HepG2 (cell line): ENCODE data around the gene PKLR. TPM values are rescaled to one million over a fixed set of nuclear protein-coding genes. Genes with fewer than 3 reads are reported as not detected.

Experiments used
- ATAC-seq: fragments of 200-7000 bp; cut with Tn5 transposase; 3 replicates; pipeline ENCODE4 v1.9.1; 2020; ENCODE audit warnings: mild to moderate bottlenecking, moderate library complexity
- BruUV-seq: library from RNA; stranded (reverse); fragments of 400-500 nt; replicated peaks from 2 replicates; lab custom pipeline; 2021; lab: Mats Ljungman, UMichigan
- CTCF ChIA-PET: fragments of 300-600 bp; formaldehyde crosslinking; extraction: SDS; loops from one replicate; lab custom pipeline; 2021; ENCODE audit warnings: low total read pairs, inconsistent platforms, low intra/inter-chr PET ratio; lab: Yijun Ruan, JAX
- POLR2A ChIA-PET: fragments of 350-600 bp; sonication (Branson Sonifier 250); formaldehyde crosslinking; loops from one replicate; lab custom pipeline; 2020; ENCODE audit warnings: antibody characterized with exemption, inconsistent platforms; lab: Yijun Ruan, JAX
- DNase-seq: peaks from one replicate; pipeline ENCODE4 v3.0.0-alpha.2; 2015; ENCODE audit warnings: low spot score
- FAIRE-seq: peaks from 3 replicates; lab custom pipeline; 2011; peaks lifted over from hg19 to GRCh38; lab: Jason Lieb, UNC
- H2AFZ ChIP-seq: one replicate; pipeline ENCODE4 v1.6.1; 2011; ENCODE audit warnings: low read length, inconsistent platforms
- H3K27ac ChIP-seq: fragments of 300-600 bp; 3 replicates; pipeline ENCODE4 v1.8.0; 2011; ENCODE audit warnings: mixed run types, mild to moderate bottlenecking, mixed read lengths, low read length, inconsistent platforms; ENCODE audit not compliant: insufficient read depth; ENCODE audit errors: extremely low read length
- H3K27me3 ChIP-seq, 2 experiments: fragments of 200-600 bp in 1 of 2; 2 replicates in 1 of 2; 3 replicates in 1 of 2; pipeline versions ENCODE4 v1.6.0 to v1.8.0; 2011; ENCODE audit warnings: low read length in 2 of 2, mild to moderate bottlenecking in 2 of 2, moderate library complexity in 2 of 2, inconsistent platforms in 1 of 2; ENCODE audit not compliant: insufficient read depth in 2 of 2, control insufficient read depth in 1 of 2
- H3K36me3 ChIP-seq, 2 experiments: fragments of 200-600 bp in 1 of 2; replicated peaks in 1 of 2; 2 replicates in 1 of 2; 3 replicates in 1 of 2; pipeline versions ENCODE4 v1.5.1 to v1.8.0; 2011; ENCODE audit warnings: low read length in 2 of 2, inconsistent platforms in 1 of 2; ENCODE audit not compliant: insufficient read depth in 2 of 2, control insufficient read depth in 1 of 2
- H3K4me1 ChIP-seq: 2 replicates; pipeline ENCODE4 v1.5.1; 2012; ENCODE audit warnings: low read length, inconsistent platforms; ENCODE audit not compliant: insufficient read depth
- H3K4me2 ChIP-seq: 2 replicates; pipeline ENCODE4 v1.6.0; 2011; ENCODE audit warnings: low read depth, low read length, inconsistent platforms
- H3K4me3 ChIP-seq, 3 experiments: fragments of 200-600 bp in 1 of 3; sonication (generic), shearing (Covaris generic) in 1 of 3; replicated peaks in 1 of 3; 2 replicates each; pipeline ENCODE4 v1.5.1; 2011 to 2016; ENCODE audit warnings: low read length in 3 of 3, inconsistent platforms in 2 of 3, low read depth in 2 of 3, mild to moderate bottlenecking in 2 of 3, control low read depth in 1 of 3, mixed read lengths in 1 of 3; ENCODE audit not compliant: insufficient read depth in 1 of 3
- H3K79me2 ChIP-seq: one replicate; pipeline ENCODE4 v1.6.1; 2011; ENCODE audit warnings: low read length, inconsistent platforms; ENCODE audit not compliant: insufficient read depth
- H3K9ac ChIP-seq: 2 replicates; pipeline ENCODE4 v1.6.0; 2011; ENCODE audit warnings: mild to moderate bottlenecking, low read depth, low read length, inconsistent platforms; ENCODE audit not compliant: insufficient read depth
- H3K9me3 ChIP-seq: 2 replicates; pipeline ENCODE4 v1.5.1; 2012; ENCODE audit warnings: mild to moderate bottlenecking, low read length
- H4K20me1 ChIP-seq: 2 replicates; pipeline ENCODE4 v1.6.0; 2011; ENCODE audit warnings: inconsistent platforms, mild to moderate bottlenecking, low read length, moderate library complexity; ENCODE audit not compliant: insufficient read depth
- CSRNP2 ChIP-seq: sonication (generic); formaldehyde crosslinking; conservative IDR thresholded peaks from 2 replicates; pipeline ENCODE4 v1.8.0; 2022; ENCODE audit warnings: low read depth, missing genetic modification reagents
- ETS1 ChIP-seq: sonication (generic); formaldehyde crosslinking; IDR thresholded peaks from 2 replicates; pipeline ENCODE4 v1.4.0; 2020; ENCODE audit warnings: missing genetic modification reagents
- HHEX ChIP-seq: IDR thresholded peaks from 2 replicates; pipeline ENCODE4 v1.6.1; 2016; ENCODE audit warnings: control low read depth
- HOXA3 ChIP-seq: sonication (generic); formaldehyde crosslinking; IDR thresholded peaks from 2 replicates; pipeline ENCODE4 v1.5.0; 2020; ENCODE audit warnings: missing genetic modification reagents
- LRRFIP1 ChIP-seq: sonication (generic); formaldehyde crosslinking; conservative IDR thresholded peaks from 2 replicates; pipeline ENCODE4 v1.4.0; 2020; ENCODE audit warnings: missing genetic modification reagents
- MXD4 ChIP-seq: IDR thresholded peaks from 2 replicates; pipeline ENCODE4 v1.6.1; 2016; ENCODE audit warnings: mild to moderate bottlenecking, missing biosample characterization, missing genetic modification reagents
- PHF20 ChIP-seq: sonication (generic); formaldehyde crosslinking; IDR thresholded peaks from 2 replicates; pipeline ENCODE4 v1.5.0; 2020; ENCODE audit warnings: mild to moderate bottlenecking, missing genetic modification reagents
- ZNF501 ChIP-seq: sonication (generic); formaldehyde crosslinking; IDR thresholded peaks from 2 replicates; pipeline ENCODE4 v1.5.1; 2020; ENCODE audit warnings: mild to moderate bottlenecking, moderate library complexity, missing genetic modification reagents
- ZNF782 ChIP-seq: sonication (generic); formaldehyde crosslinking; IDR thresholded peaks from 2 replicates; pipeline ENCODE4 v1.4.0; 2020; ENCODE audit warnings: missing genetic modification reagents, mild to moderate bottlenecking, borderline replicate concordance
- WGBS: methylation state at CpG from one replicate; pipeline ENCODE4 v1.1.6; 2017; ENCODE audit warnings: low lambda C conversion rate; 5-methylcytosine and 5-hydroxymethylcytosine counted together
- in situ Hi-C: cut with HindIII; loops from 2 replicates; pipeline ENCODE4 v1.10.0; 2017; ENCODE audit warnings: low pct_unique_long_range_greater_than_20kb; ENCODE audit not compliant: extremely low pct_ligation_motif_present
- intact Hi-C: fragments of 100-400 bp; cut with micrococcal nuclease; formaldehyde crosslinking; loops from one replicate; pipeline ENCODE4 v1.10.0; 2022; ENCODE audit not compliant: unreplicated experiment
- polyA plus RNA-seq, 8 experiments: library from polyadenylated mRNA; depleted of rRNA in 3 of 8; stranded (reverse) in 7 of 8; unstranded in 1 of 8; fragments of >200 nt; fragmentation: Illumina TruSeq in 4 of 8; extraction: Trizol in 4 of 8; gene quantifications; 2 replicates each; pipeline versions ENCODE4 v1.2.1 to v1.2.3, GENCODE V29; 2011 to 2016; ENCODE audit warnings: low read depth in 4 of 8, missing spikeins in 1 of 8, mixed read lengths in 1 of 8; ENCODE audit not compliant: insufficient read depth in 1 of 8
- total RNA-seq, 5 experiments: library from RNA; depleted of rRNA; stranded (reverse); fragments of >200 nt; fragmentation: Illumina TruSeq; extraction: Trizol; gene quantifications; 2 replicates each; pipeline ENCODE4 v1.2.3, GENCODE V29; 2016; ENCODE audit warnings: low read depth in 1 of 5

PKLR gene
- total and polyA plus RNA-seq, 2 of the 13 experiments (the other 11 are each of a cell fraction or from before 2014, with no cell fraction given): 10.3 to 29.3 TPM

DNA sequence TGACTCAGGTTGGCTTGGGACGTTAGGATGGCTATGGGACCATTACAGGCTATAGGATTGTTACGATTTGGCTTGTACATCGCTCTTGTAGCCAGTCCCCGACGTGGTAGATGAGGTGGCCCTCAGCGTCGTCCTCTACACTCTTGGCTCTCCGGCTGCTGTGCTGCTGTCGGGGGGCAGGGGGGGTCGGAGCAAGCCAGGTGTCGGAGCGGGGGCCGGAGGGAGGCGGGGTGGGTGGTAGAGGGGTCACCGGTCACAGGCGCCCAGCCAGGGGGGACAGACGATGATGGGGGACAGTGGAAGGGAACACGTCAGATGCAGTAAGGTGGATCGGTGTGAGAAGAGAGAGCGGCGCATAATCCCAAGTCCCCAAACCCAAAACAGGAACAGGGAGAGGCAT, 32.6 kb downstream of the PKLR start:
- FAIRE-seq: no peak
- DNase-seq: no peak
- H3K4me1 ChIP-seq: peaks cover 23% of the 10 kb centered on the region
- no peak overlapping the region for H3K4me3 ChIP-seq
- no peak overlapping the region for H3K4me2 ChIP-seq
- TF ChIP-seq MXD4 (CRISPR knock-in tag): no peak
- TF ChIP-seq ZNF782 (CRISPR knock-in tag): no peak
- TF ChIP-seq CSRNP2 (CRISPR knock-in tag): no peak
- TF ChIP-seq HOXA3 (CRISPR knock-in tag): no peak
- TF ChIP-seq ETS1 (CRISPR knock-in tag): no peak
- TF ChIP-seq LRRFIP1: no peak
- no peak for TF ChIP-seq HHEX
- no peak for TF ChIP-seq PHF20 (CRISPR knock-in tag)
- TF ChIP-seq ZNF501 (CRISPR knock-in tag): no peak
- TF ChIP-seq, all 625 proteins: peak for 0
- peaks cover 28% of the 10 kb centered on the region for H3K79me2 ChIP-seq
- in situ Hi-C loops: no loop called here
- intact Hi-C loops: no loop called here
- H4K20me1 ChIP-seq: no peaks in the 10 kb centered on the region
- H3K27ac ChIP-seq: no peak overlapping the region
- H3K27me3 ChIP-seq: no peaks in the 10 kb centered on the region; a peak in 1 of 5 replicates
- CTCF ChIA-PET: no interaction called here
- WGBS: over 99% methylated on average over 21 of the region's 21 CpGs
- H3K9me3 ChIP-seq: no peaks in the 10 kb centered on the region
- H2AFZ ChIP-seq: no peak overlapping the region
- no peak for ATAC-seq
- POLR2A ChIA-PET: no interaction called here
- no peak overlapping the region for H3K9ac ChIP-seq
- H3K36me3 ChIP-seq: peaks cover 30 to 66% of the 10 kb centered on the region in 2 experiments
- BruUV-seq: no TSS peak
